Fibroblast of skin of back (primary cell): ENCODE results near the gene FOXF1.

ENCODE experiments used
- DNase-seq: peaks from one replicate; pipeline ENCODE4 v3.0.0-alpha.2; 2013

Gene FOXF1

GRCh38 chr16:86492961-86493629 is 17.2 kb upstream of the FOXF1 start:
- no peak for DNase-seq

- DNase-seq = no peak
Observed at GRCh38 chr16:86494039-86494564, 16.2 kb upstream of the FOXF1 start.

DNA sequence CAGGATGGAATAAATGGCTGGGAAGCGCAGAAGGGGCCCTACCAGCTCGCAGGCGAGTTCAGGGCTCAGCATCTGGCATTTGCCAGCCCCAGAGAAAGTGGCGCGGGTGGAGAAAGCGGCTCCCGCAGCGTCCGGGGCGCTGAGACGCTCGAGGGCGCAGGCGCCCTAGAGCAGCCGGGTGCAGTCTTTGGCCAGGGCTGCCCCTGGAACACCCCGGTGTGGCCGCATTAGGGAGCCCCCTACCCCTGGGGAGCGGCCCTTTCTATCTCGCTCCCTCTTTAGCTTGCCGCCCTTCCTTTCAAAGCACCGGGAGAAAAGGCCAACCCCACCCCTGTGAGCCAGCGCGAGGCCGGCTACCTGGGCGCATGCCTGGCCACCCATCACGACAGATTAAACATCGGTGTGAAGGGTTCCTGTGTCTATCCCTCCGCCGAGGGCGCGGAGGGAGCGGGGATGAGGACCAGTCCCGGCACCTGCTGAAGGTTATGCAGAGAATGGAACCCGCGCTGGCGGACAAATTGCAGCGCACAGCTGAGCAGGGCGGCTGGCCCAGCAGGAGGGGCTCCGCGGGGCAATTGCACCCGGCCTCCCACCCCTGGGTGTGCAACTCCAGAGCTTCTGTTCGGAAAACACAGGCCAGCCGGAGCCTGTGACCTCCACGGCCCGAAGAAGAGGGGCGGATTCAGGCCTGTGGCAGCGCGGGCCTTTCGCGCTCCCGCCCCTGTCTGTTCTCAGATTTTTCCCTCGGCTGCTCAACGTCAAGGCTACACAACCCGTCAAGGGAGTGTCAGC is 15.6 kb upstream of the FOXF1 start:
- DNase-seq = no peak

DNA sequence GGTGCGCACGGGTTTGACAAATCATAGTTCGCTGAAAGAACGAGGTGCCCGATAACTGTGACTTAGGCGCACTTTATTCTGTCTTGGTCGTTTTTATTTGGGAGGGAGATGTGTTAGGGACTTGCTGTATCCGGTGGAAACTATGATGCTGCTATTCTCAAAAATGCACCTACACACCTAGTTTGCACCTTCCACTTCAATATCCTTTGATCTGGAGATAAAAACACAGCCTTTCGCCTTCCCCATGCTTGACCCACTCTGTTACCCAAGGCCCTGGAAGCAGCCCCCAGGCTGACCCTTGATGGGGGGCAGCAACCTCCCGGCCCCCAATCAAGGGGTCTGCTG is 15.0 kb upstream of the FOXF1 start:
- DNase-seq = no peak

DNA sequence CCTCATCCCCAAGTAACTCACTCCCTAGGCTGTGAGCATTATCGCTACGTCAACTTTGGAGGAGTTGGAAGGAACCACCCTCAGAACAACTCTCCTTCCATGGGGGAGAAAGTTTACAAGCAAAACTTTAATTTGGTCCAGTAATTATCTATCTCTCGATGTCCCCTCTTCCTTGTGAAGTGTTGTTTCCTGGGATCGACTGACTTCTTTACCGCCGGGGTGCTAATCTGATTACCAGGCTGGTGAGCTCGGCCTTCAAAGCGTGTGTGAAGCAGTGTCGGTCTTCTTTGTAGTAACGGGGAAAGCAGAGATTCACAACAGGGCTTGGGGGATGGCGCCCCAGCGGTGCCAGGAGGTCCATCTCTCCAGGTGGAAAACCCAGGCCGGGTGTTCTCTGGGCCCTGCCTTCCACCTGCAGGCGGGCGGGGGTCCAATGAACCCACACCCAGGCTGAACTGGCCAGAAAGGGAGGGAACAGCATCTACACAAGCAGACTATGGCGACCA is 14.5 kb upstream of the FOXF1 start:
- no peak for DNase-seq

DNA sequence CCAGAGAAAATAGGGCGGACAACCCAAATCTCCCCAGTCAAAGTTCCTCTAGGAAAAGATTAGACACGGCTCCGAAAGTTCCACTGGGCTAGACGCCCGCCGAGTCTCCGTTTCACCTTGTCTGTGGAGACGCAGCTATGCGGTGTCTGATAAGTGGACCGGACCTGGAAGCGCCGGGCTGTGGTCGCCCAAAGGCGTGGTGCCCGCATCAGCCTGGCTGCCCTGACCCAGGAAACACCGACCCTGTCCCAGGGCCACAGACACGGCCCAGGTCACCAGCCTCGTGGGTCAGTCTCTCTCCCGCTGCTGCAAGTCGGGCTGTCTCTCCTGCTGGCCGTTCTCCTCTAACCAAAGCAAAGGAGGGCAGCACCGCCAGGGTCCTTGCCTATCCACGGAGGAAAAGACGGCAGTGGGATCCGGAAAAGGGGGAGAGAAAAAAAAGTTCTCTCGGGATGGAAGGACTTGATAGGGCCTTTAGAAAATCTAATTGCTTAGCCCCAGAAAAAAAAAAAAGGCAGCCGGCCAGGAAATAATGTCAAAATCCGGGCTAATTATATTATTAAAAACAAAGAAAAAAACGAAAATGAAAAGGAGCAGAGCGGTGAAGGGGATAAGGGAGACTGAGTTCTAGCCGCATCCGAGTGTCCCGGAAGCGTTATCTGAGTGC is 13.9 kb upstream of the FOXF1 start:
- DNase-seq = no peak

DNA sequence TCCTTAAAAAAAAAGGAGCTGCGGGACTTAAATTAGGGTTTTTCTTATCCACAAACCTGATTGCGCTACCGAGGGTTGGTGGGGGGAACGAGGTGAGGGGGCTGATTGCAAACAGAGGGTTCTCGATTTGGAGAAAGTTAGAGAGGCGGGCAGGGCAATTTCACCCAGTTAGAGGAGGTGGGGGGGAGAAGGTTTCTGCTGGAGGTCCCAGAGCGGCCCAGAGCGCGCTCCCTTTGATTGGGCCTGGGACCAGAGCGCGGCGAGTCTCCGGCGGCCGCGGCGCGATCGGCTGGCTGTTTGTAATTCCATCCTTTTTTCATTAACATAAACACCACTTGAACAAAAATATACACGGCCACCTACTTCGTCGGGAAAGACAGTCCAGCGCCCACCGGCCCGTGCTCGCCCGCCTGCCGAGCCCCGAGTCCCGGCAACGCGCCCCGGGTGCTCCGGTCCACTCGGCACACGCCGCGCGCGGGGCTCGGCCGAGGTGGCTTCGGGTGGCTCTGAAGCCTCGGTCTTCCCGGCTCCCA is 13.3 kb upstream of the FOXF1 start:
- no peak for DNase-seq

GRCh38 chr16:86497551-86498021 is 12.7 kb upstream of the FOXF1 start:
- no peak for DNase-seq

GRCh38 chr16:86498155-86498670 is 12.1 kb upstream of the FOXF1 start:
- no peak for DNase-seq

GRCh38 chr16:86498671-86499439 is 11.5 kb upstream of the FOXF1 start:
- DNase-seq = no peak

GRCh38 chr16:86499440-86499786 is 10.9 kb upstream of the FOXF1 start:
- no peak for DNase-seq

GRCh38 chr16:86499889-86500707 is 10.2 kb upstream of the FOXF1 start:
- DNase-seq = no peak

GRCh38 chr16:86500708-86501510 is 9.4 kb upstream of the FOXF1 start:
- DNase-seq = no peak

DNA sequence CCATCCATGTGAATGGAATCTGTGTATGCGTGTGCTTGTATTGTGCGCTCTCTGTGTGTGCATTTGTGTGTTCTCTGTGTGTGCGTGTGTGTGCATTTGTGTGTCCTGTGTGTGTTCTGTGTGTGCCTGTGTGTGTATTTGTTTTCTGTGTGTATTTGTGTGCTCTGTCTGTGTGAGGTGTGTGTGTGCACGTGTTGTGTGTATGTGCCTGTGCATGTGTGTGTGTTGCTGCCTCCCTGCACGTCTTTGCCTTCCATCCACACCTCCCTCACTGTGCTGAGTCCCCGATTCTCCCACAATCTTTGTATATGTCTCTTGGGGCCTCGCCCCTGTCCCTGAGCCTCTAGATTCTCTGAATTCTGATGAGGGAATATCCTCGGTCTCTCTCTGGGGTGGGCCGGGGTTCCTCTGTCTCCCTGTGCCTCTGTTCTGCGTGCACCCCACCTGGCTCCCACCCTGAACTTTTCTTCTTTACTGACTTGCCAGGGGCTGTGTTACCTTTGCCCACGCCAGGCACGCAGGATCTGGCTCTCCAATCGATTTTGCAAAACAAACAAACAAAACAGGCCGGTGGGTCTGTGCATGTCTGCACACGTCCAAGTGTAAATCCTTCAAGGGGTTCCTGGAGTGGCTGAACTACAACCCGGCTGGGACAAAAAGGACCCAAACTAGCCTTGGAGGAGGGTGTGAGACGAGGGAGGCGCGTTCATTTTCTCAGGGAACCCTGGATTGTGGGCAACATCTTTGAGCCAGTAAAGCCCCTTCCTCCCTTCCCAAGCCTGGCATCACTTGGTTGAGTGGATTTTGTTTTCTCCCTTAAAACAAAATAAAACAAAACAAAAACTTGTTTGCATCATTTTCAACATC is 8.1 kb upstream of the FOXF1 start:
- DNase-seq = no peak

DNA sequence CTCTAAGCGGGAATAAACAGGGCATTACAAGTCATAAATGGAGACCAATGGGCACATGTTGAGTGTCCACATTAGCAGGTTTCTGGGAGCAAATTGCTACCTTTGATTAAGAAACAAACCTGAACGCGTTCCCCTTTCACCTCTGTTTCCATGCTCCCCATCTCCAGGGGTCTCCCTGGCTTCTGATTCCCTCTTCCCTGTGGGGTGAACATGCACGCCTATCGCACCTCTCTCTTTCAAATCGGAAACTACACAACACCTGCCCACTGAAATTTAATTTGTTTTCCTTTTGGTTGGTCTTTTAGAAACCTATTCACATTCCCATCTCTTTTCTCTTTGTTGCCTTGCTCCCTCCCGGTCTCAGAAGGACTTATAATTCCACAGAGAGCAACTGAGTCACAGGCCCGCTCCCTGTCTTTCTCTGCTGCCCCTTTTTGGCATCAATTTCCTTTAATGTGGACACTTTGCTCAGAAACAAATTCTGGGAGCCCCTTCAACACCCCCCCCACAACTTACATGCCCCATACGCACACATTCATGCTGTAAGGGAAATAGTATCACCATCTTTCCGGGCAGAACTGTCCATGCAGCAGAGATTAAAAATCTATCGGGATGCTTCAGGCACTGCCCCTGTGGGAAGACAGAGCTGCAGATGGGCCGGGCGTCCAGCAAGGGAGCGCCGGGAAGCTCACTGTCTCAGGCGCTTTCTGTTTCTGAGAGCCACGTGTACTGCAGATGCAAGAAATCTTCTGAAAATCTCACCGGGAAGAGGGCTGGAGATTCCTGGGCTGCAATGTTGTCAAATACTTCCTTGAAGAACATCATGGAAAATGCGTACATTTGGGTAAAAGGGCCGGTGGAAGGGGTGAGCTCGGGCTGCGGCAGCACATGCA is 7.2 kb upstream of the FOXF1 start:
- DNase-seq = no peak

DNA sequence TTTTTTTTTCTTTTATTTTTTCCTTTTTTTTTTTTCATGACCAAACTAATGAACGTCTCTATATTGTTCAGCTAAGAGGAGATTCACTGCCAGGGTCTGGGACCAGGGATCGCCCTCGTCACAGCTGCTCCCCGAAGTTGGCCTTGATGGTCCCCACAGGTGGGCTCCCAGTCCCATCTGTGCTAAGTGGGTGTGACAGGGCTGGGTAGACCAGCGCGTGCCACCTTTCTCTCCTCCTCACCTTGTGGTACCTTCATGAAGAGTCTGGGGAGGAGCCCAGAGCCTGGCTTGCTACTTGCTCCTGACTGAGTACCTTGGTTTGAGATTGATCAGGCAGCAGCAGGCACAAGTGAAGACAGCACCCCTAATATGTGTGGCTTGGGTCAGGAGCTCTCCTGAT is 6.5 kb upstream of the FOXF1 start:
- DNase-seq = no peak

GRCh38 chr16:86504315-86505184 is 5.8 kb upstream of the FOXF1 start:
- DNase-seq = no peak
